ENCODE measurements around the gene YPEL3. TPM values are rescaled to one million over a fixed set of nuclear protein-coding genes. Genes with fewer than 3 reads are reported as not detected.

Gene YPEL3
- total and polyA plus RNA-seq, 7 donors: 57.6 to 126 (median 106) TPM

DNA sequence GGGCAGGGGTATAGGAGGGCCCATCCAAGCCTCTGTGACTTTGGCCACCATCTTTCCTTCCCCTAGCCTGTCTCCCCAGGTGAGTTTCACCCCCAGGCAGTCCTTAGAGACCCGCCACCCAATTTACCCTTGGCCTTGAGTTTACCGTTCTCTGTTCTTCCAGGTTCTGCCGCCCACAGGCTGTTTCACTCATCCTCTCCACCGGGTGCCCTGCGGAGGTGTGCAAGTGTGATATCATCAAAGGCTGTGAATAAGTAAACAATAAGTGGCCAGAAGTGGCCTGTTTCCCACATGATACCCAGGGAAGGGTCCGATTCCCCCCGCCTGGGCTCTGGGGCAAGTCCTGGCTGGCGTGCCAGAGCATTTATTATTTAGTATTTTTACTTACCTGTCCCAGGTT, 49.8 kb downstream of the YPEL3 start:
- no peak overlapping the region for H3K4me3 ChIP-seq
- H3K27ac ChIP-seq: no peak overlapping the region
- 75 to 80% methylated on average over 8 of the region's 8 CpGs for WGBS, 2 donors
- no peaks in the 10 kb centered on the region for H3K4me1 ChIP-seq
- intact Hi-C loops (cut with DNase I): no loop called here
- H3K9me3 ChIP-seq: no peaks in the 10 kb centered on the region
- H3K27me3 ChIP-seq: no peaks in the 10 kb centered on the region
- H3K36me3 ChIP-seq: no peaks in the 10 kb centered on the region
- TF ChIP-seq EP300 (IDR thresholded peaks at IDR 0.05): no peak
- no peak for TF ChIP-seq POLR2AphosphoS5 (IDR thresholded peaks at IDR 0.05)
- no peak for TF ChIP-seq POLR2A (IDR thresholded peaks at IDR 0.05)
- TF ChIP-seq, protein P1, sequence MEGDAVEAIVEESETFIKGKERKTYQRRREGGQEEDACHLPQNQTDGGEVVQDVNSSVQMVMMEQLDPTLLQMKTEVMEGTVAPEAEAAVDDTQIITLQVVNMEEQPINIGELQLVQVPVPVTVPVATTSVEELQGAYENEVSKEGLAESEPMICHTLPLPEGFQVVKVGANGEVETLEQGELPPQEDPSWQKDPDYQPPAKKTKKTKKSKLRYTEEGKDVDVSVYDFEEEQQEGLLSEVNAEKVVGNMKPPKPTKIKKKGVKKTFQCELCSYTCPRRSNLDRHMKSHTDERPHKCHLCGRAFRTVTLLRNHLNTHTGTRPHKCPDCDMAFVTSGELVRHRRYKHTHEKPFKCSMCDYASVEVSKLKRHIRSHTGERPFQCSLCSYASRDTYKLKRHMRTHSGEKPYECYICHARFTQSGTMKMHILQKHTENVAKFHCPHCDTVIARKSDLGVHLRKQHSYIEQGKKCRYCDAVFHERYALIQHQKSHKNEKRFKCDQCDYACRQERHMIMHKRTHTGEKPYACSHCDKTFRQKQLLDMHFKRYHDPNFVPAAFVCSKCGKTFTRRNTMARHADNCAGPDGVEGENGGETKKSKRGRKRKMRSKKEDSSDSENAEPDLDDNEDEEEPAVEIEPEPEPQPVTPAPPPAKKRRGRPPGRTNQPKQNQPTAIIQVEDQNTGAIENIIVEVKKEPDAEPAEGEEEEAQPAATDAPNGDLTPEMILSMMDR (IDR thresholded peaks at IDR 0.05): no peak
- no peak for DNase-seq

Other genes with a start within 250 kb of the YPEL3 start
- 100 to 1,000 TPM; 107 to 120 (median 111) TPM for gene CDIPT, start 233.0 kb downstream of the YPEL3 start, total RNA-seq
- 10 to 100 TPM; 39.8 to 76.2 (median 51.1) TPM for gene CDIPT, start 233.0 kb downstream of the YPEL3 start, polyA plus RNA-seq
- 1 to 10 TPM in 3 of 4 donors, under 1 TPM in 1; 0.66 to 9.1 (median 1.4) TPM for gene SEZ6L2, start 196.7 kb downstream of the YPEL3 start, total RNA-seq
- 1 to 10 TPM in 2 of 3 donors, under 1 TPM in 1; 0.60 to 6.2 (median 1.6) TPM for gene SEZ6L2, start 196.7 kb downstream of the YPEL3 start, polyA plus RNA-seq
- gene ASPHD1, start 195.7 kb downstream of the YPEL3 start, total RNA-seq: 1 to 10 TPM in 2 of 4 donors, under 1 TPM in 1, not detected in 1; 0.95 to 2.2 (median 2.1) TPM
- gene ASPHD1, start 195.7 kb downstream of the YPEL3 start, polyA plus RNA-seq: 1 to 10 TPM; 2.4 to 3.4 (median 3.2) TPM
- gene KCTD13, start 170.0 kb downstream of the YPEL3 start, total RNA-seq: 10 to 100 TPM in 3 of 4 donors, 1 to 10 TPM in 1; 9.8 to 20.5 (median 14.1) TPM
- 10 to 100 TPM in 2 of 3 donors, 1 to 10 TPM in 1; 5.4 to 26.1 (median 18.7) TPM for gene KCTD13, start 170.0 kb downstream of the YPEL3 start, polyA plus RNA-seq
- 100 to 1,000 TPM; 103 to 136 (median 112) TPM for gene TMEM219, start 134.1 kb downstream of the YPEL3 start, total RNA-seq
- gene TMEM219, start 134.1 kb downstream of the YPEL3 start, polyA plus RNA-seq: 100 to 1,000 TPM; 178 to 314 (median 297) TPM
- gene TAOK2, start 122.3 kb downstream of the YPEL3 start, total RNA-seq: 10 to 100 TPM; 26.8 to 38.5 (median 29.7) TPM
- gene TAOK2, start 122.3 kb downstream of the YPEL3 start, polyA plus RNA-seq: 10 to 100 TPM in 2 of 3 donors, 1 to 10 TPM in 1; 9.0 to 42.2 (median 12.7) TPM
- gene HIRIP3, start 100.6 kb downstream of the YPEL3 start, total RNA-seq: 10 to 100 TPM; 15.8 to 22.7 (median 19.7) TPM
- 10 to 100 TPM in 1 of 3 donors, 1 to 10 TPM in 2; 9.0 to 14.4 (median 9.7) TPM for gene HIRIP3, start 100.6 kb downstream of the YPEL3 start, polyA plus RNA-seq
- gene INO80E, start 100.0 kb downstream of the YPEL3 start, total RNA-seq: 100 to 1,000 TPM in 1 of 4 donors, 10 to 100 TPM in 3; 49.2 to 174 (median 54.7) TPM
- 10 to 100 TPM; 50.6 to 89.7 (median 60.1) TPM for gene INO80E, start 100.0 kb downstream of the YPEL3 start, polyA plus RNA-seq
- gene DOC2A, start 85.2 kb downstream of the YPEL3 start, total RNA-seq: 1 to 10 TPM in 1 of 4 donors, under 1 TPM in 1, not detected in 2; 0.36 to 3.9 TPM
- 1 to 10 TPM in 2 of 3 donors, under 1 TPM in 1; 0.92 to 4.6 (median 1.8) TPM for gene DOC2A, start 85.2 kb downstream of the YPEL3 start, polyA plus RNA-seq
- gene C16orf92, start 73.0 kb downstream of the YPEL3 start, total RNA-seq: not detected
- not detected for gene C16orf92, start 73.0 kb downstream of the YPEL3 start, polyA plus RNA-seq
- not detected for gene TLCD3B, start 64.9 kb downstream of the YPEL3 start, total RNA-seq
- gene TLCD3B, start 64.9 kb downstream of the YPEL3 start, polyA plus RNA-seq: under 1 TPM in 1 of 3 donors, not detected in 2; 0.54 TPM
- gene ALDOA, start 30.5 kb downstream of the YPEL3 start, total RNA-seq: 1,000 to 10,000 TPM in 1 of 4 donors, 100 to 1,000 TPM in 3; 905 to 1,010 (median 960) TPM
- gene ALDOA, start 30.5 kb downstream of the YPEL3 start, polyA plus RNA-seq: 1,000 to 10,000 TPM; 1,265 to 1,667 (median 1,498) TPM
- gene PPP4C, start 20.2 kb downstream of the YPEL3 start, total RNA-seq: 10 to 100 TPM; 39.2 to 45.6 (median 43.6) TPM
- 100 to 1,000 TPM; 118 to 155 (median 146) TPM for gene PPP4C, start 20.2 kb downstream of the YPEL3 start, polyA plus RNA-seq
- gene TBX6, start 4.3 kb downstream of the YPEL3 start, total RNA-seq: 1 to 10 TPM in 3 of 4 donors, under 1 TPM in 1; 0.54 to 1.7 (median 1.1) TPM
- gene TBX6, start 4.3 kb downstream of the YPEL3 start, polyA plus RNA-seq: 1 to 10 TPM in 1 of 3 donors, under 1 TPM in 2; 0.23 to 1.1 (median 0.60) TPM
- 1 to 10 TPM in 3 of 4 donors, under 1 TPM in 1; 0.54 to 8.0 (median 2.9) TPM for gene GDPD3, start 17.3 kb upstream of the YPEL3 start, total RNA-seq
- gene GDPD3, start 17.3 kb upstream of the YPEL3 start, polyA plus RNA-seq: 10 to 100 TPM; 17.4 to 68.8 (median 19.0) TPM
- gene MAPK3, start 27.0 kb upstream of the YPEL3 start, total RNA-seq: 10 to 100 TPM; 43.8 to 59.9 (median 57.6) TPM
- gene MAPK3, start 27.0 kb upstream of the YPEL3 start, polyA plus RNA-seq: 100 to 1,000 TPM; 214 to 365 (median 321) TPM
- 10 to 100 TPM; 14.7 to 28.0 (median 24.4) TPM for gene CORO1A, start 87.4 kb upstream of the YPEL3 start, total RNA-seq
- 100 to 1,000 TPM in 1 of 3 donors, 10 to 100 TPM in 2; 35.8 to 309 (median 40.2) TPM for gene CORO1A, start 87.4 kb upstream of the YPEL3 start, polyA plus RNA-seq
- 100 to 1,000 TPM in 3 of 4 donors, 10 to 100 TPM in 1; 35.4 to 186 (median 152) TPM for gene BOLA2B, start 97.5 kb upstream of the YPEL3 start, total RNA-seq
- gene BOLA2B, start 97.5 kb upstream of the YPEL3 start, polyA plus RNA-seq: 100 to 1,000 TPM; 414 to 509 (median 434) TPM
- gene SLX1A, start 97.7 kb upstream of the YPEL3 start, total RNA-seq: 10 to 100 TPM; 12.0 to 29.6 (median 18.1) TPM
- gene SLX1A, start 97.7 kb upstream of the YPEL3 start, polyA plus RNA-seq: 10 to 100 TPM; 46.8 to 77.9 (median 61.9) TPM
- gene SULT1A3, start 103.0 kb upstream of the YPEL3 start, total RNA-seq: 10 to 100 TPM in 3 of 4 donors, 1 to 10 TPM in 1; 8.0 to 26.9 (median 20.3) TPM
- gene SULT1A3, start 103.0 kb upstream of the YPEL3 start, polyA plus RNA-seq: 10 to 100 TPM; 17.4 to 21.0 (median 20.1) TPM
- gene NPIPB13, start 152.3 kb upstream of the YPEL3 start, total RNA-seq: 1 to 10 TPM in 3 of 4 donors, under 1 TPM in 1; 0.82 to 5.3 (median 2.6) TPM
- 1 to 10 TPM in 1 of 3 donors, under 1 TPM in 2; 0.60 to 6.9 (median 0.92) TPM for gene NPIPB13, start 152.3 kb upstream of the YPEL3 start, polyA plus RNA-seq

All from sigmoid colon (tissue), 7 donors.